GM18505 (cell line): Measurements from ENCODE around the gene EZH2.

Experiments used
- ATAC-seq: cut with Tn5 transposase; IDR thresholded peaks from one replicate; pipeline ENCODE4 v1.9.1; 2021; ENCODE audit not compliant: unreplicated experiment
- POLR2A ChIP-seq: IDR thresholded peaks from 4 replicates; pipeline ENCODE4 v1.6.1; 2011; ENCODE audit warnings: borderline replicate concordance; ENCODE audit not compliant: insufficient read depth, insufficient read length; ENCODE audit errors: extremely low read depth

Gene EZH2

GRCh38 chr7:148830897-148831692 is 53.0 kb downstream of the EZH2 start:
- ATAC-seq = no peak
- TF ChIP-seq POLR2A = no peak

- no peak for ATAC-seq
- TF ChIP-seq POLR2A = no peak
Observed at GRCh38 chr7:148828965-148829364, 55.1 kb downstream of the EZH2 start.

DNA sequence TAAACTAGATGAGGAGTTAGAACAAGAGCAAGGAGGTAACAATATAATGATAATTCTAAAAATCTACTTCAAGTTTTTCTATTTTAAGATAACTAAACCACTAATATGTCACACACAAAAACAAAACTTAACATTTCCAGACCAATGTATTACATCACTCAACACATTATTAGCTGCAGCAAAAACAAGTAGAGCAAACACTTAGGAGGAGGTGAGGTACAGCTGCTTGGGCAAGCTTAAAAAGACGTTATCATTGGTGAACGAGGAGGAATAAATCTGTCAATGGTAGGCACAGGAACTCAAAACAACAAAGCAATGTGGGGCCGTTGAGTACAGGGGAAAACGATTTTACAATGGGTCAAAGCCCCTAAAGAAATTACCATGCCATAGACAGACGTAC is 58.8 kb downstream of the EZH2 start:
- ATAC-seq = no peak
- TF ChIP-seq POLR2A = no peak

- ATAC-seq = no peak
- TF ChIP-seq POLR2A = no peak
Observed at GRCh38 chr7:148824864-148825263, 59.2 kb downstream of the EZH2 start.

DNA sequence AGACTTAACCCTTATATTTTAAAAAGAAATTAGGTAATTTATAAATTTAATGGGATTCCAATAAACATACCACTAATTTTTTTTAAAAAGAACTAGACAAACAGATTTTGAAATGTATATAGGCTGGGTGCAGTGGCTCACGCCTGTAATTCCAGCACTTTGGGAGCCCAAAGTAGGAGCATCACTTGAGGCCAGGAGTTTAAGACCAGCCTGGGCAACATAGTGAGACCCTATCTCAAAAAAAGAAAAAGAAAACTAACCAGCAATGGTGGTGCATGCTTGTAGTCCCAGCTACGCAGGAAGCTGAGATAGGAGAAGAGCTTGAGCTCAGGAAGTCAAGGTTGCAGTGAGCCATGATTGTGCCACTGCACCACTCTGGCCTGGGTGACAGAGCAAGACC is 62.7 kb downstream of the EZH2 start:
- TF ChIP-seq POLR2A = no peak
- no peak for ATAC-seq

DNA sequence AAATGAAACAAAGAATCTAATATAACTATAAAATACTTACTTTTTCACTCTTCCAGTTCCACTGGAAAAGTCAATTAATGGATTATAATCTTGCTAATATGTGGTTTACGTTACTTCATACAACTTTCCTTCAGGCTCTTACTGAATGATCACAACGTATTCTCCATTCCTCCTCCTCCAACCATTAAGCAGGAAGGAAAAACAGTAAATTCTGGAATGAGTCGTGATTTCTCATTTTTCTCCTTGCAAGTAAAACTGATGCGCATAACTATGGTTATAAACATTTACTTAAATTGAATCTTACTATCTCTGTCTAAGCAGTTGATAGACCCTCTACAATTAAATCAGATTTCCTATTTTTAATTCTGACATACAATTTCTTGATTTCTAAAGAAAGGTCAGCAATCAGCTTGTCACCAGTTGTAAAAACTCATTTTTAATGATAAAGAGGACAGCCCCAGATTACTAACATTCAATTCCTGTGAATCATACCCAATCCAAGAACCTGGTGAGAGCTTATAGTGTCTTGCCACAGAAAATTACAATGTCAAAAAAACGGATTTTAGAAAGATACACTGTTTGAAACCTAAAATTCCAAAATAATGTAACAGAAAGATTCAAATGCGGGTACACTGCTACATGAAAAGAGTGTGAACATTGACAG is 64.3 kb downstream of the EZH2 start:
- ATAC-seq = no peak
- TF ChIP-seq POLR2A = no peak

DNA sequence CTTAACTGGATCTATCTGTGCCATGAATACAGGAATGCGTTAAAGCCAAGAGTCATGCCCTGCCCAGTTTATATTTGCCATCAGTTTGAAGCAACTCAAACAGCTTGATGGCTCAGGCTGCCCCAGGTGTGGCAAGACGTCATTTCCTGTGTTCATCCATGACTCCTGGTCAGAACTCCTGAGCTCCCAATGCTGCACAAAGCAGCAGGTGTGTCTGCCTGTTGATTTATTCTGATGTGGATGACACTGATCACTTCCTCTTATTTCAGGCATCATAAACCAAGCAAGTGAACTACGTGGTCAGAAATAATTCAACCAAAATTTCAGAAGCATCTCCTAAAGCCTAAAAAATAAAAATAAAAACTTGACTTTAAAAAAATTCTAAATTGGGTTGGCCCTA is 68.5 kb downstream of the EZH2 start:
- TF ChIP-seq POLR2A = no peak
- ATAC-seq = no peak

DNA sequence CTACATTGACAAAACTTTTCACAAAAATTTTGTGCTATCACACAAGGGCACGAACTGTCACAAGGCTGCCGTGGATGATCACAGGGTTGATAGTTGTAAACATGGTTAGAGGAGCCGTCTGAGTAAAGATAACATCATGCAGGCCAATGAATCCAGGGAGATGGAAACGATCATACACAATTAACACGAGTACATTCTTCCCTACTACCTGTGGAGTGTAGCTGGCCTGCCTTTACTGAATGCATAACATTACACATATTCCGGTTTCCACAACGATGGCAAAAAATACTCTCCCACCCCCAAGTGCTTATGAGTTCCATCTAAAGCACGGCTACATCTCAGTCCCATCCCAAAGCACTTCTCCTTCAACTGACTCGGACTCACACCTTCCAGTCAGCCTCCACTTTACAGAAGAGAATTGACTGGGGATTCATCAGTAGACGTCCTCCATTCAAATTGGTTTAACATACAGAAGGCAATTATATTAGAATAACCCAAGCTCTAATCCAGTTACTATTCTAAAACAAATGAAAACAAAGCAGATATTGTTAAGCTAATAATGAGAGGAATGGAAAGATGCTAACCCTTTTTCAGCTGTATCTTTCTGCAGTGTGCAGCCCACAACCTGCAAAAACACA is 69.0 kb downstream of the EZH2 start:
- TF ChIP-seq POLR2A = no peak
- no peak for ATAC-seq

DNA sequence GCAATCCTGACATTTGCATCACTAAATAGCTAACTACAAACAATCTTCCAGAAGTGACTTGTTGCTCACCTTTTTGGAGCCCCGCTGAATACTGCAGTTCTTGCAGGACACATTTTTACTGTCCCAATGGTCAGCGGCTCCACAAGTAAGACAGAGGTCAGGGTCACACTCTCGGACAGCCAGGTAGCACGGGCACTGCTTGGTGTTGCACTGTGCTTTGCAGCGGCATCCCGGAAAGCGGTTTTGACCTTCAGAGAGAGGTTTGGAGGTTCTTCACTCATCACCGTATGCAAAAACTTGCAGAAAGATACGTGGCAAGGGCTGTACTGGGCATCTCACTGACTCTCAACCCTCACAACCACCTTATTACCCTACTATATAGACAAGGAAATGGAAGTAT is 70.2 kb downstream of the EZH2 start:
- TF ChIP-seq POLR2A = no peak
- no peak for ATAC-seq

DNA sequence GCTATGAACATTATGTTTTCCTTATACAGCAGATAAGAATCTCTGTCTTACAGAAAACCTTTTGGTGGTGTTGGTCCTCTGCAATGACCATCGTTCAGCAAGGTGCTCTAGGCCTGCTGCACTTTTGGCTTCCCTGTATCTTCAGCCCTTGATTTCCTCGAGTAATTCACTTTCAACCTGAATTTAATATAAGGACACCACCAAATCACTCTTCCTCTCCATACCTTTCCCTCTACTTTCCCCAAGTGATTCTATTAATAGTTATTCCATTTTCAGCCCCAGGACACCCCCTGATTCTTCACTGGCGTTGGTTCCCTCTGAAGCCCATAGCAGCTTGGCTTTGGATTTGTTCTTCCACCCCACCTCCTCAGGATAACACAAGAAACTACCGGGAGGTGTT is 72.2 kb downstream of the EZH2 start:
- no peak for TF ChIP-seq POLR2A
- no peak for ATAC-seq

DNA sequence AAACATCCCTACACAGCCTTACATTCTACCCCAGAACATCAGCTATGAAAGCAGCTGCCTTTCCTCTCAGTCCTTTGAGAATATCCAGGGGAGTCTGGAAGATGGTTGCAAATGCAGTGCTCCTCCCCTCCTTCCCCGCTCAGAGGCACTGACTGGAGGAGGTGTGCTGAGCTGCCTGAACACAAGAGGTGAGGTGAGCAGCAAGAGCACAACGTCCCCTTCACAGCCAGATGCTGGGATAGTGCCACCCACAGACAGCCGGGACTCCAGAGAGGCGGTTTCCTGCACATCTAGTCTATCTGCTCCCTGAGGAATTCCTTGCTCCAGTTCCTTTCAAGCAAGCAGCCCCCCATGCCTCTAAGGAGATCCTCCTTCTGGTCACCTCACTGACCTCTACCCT is 74.2 kb downstream of the EZH2 start:
- ATAC-seq = no peak
- no peak for TF ChIP-seq POLR2A

- TF ChIP-seq POLR2A = no peak
- no peak for ATAC-seq
Observed at GRCh38 chr7:148807436-148807835, 76.7 kb downstream of the EZH2 start.

DNA sequence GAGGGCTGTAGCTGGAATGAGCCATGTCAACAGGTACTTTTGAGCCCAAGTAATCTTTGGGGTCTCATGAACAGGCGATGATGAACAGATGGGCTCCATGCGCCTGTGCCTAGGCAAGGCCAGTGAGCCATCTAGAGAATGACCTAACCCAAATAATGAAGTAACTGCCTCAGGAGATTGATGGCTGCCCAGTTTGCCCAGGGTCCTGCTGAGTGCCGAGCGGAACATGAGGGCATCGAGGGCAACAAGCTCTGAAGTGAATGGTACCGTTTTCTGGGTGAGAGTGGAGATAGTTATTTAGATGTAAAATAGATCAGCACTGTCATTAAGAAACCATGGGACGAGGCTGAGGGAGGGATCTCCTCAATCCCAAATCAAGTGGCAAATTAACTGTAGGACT is 77.9 kb downstream of the EZH2 start:
- no peak for ATAC-seq
- no peak for TF ChIP-seq POLR2A
